WTC11 (cell line): ENCODE results near the gene C2orf80.
"Not testable (repeated sequence)": the region's sequence is repeated elsewhere in the genome, so short reads cannot be mapped to it uniquely, and the experiment has no call there.

Source experiments
- AFF4 ChIP-seq: sonication (generic); formaldehyde crosslinking; IDR thresholded peaks from 2 replicates; pipeline ENCODE4 v1.8.1; 2023; ENCODE audit warnings: mild to moderate bottlenecking, missing genetic modification reagents, borderline replicate concordance
- ATF2 ChIP-seq: sonication (generic); formaldehyde crosslinking; IDR thresholded peaks from 2 replicates; pipeline ENCODE4 v1.8.1; 2022; ENCODE audit warnings: low read depth, missing genetic modification reagents, borderline replicate concordance
- CBFB ChIP-seq: sonication (generic); formaldehyde crosslinking; IDR thresholded peaks from 2 replicates; pipeline ENCODE4 v1.8.1; 2022; ENCODE audit warnings: mild to moderate bottlenecking, low read depth, missing genetic modification reagents
- CTCF ChIP-seq: fragments of 200-600 bp; IDR thresholded peaks from 2 replicates; pipeline ENCODE4 v1.8.0; 2022; ENCODE audit warnings: antibody characterized with exemption
- EMX1 ChIP-seq: fragments of 250-450 bp; sonication (Bioruptor Pico); IDR thresholded peaks from 2 replicates; pipeline ENCODE4 v1.8.0; 2021; ENCODE audit warnings: mild to moderate bottlenecking
- MAX ChIP-seq: sonication (generic); formaldehyde crosslinking; IDR thresholded peaks from 2 replicates; pipeline ENCODE4 v1.8.0; 2022; ENCODE audit warnings: mild to moderate bottlenecking, missing genetic modification reagents
- MLX ChIP-seq: sonication (generic); formaldehyde crosslinking; IDR thresholded peaks from 2 replicates; pipeline ENCODE4 v1.8.1; 2023; ENCODE audit warnings: mild to moderate bottlenecking, missing genetic modification reagents, moderate library complexity
- NR3C1 ChIP-seq: sonication (generic); formaldehyde crosslinking; conservative IDR thresholded peaks from 2 replicates; pipeline ENCODE4 v1.8.1; 2023; ENCODE audit warnings: low read depth, mild to moderate bottlenecking, missing genetic modification reagents
- TCF7 ChIP-seq: sonication (generic); formaldehyde crosslinking; IDR thresholded peaks from 2 replicates; pipeline ENCODE4 v1.8.0; 2022; ENCODE audit warnings: mild to moderate bottlenecking, low read depth, missing genetic modification reagents, moderate library complexity
- USF2 ChIP-seq: sonication (generic); formaldehyde crosslinking; IDR thresholded peaks from 2 replicates; pipeline ENCODE4 v1.8.1; 2023; ENCODE audit warnings: mild to moderate bottlenecking, missing genetic modification reagents, moderate library complexity
- ZNF263 ChIP-seq: sonication (generic); formaldehyde crosslinking; IDR thresholded peaks from 2 replicates; pipeline ENCODE4 v1.8.1; 2022; ENCODE audit warnings: low read depth, mild to moderate bottlenecking, moderate library complexity, missing genetic modification reagents
- ZSCAN18 ChIP-seq: fragments of 250-450 bp; sonication (Bioruptor Pico); IDR thresholded peaks from 2 replicates; pipeline ENCODE4 v2.1.2; 2022; ENCODE audit warnings: mild to moderate bottlenecking, moderate library complexity

GRCh38 chr2:208117390-208117789 lies 72.4 kb downstream of the C2orf80 start:
- not testable (repeated sequence) for TF ChIP-seq CTCF; ZSCAN18 (CRISPR knock-in tag); NR3C1 (CRISPR knock-in tag); CBFB (CRISPR knock-in tag); MLX (CRISPR knock-in tag); EMX1 (CRISPR knock-in tag); TCF7 (CRISPR knock-in tag); ATF2; ZNF263 (CRISPR knock-in tag); AFF4 (CRISPR knock-in tag); USF2 (CRISPR knock-in tag); MAX (CRISPR knock-in tag)
